A549 treated with DMSO at 1 μM for 4 hours (cell line): ENCODE data around the gene UNC93A. TPM values are rescaled to one million over a fixed set of nuclear protein-coding genes. Genes with fewer than 3 reads are reported as not detected.

ENCODE experiments used
- total RNA-seq: library from RNA; stranded (reverse); fragments of 200-300 nt; extraction: Qiagen RNA extraction; gene quantifications from 5 replicates; pipeline ENCODE4 v1.2.3, GENCODE V29; 2022; ENCODE audit warnings: low read depth

UNC93A gene
- total RNA-seq: not detected in 5 replicates

GRCh38 chr6:167290786-167291622 lies at the start of gene UNC93A:
TSS of gene UNC93A (plus strand) at chr6:167291315. CDS start at chr6:167291490, 175 bp downstream.

Other genes starting within 250 kb of the UNC93A start
- 0.03 to 0.09 TPM in 2 of 5 replicates, not detected in the others for gene CCR6, start 168.2 kb upstream of the UNC93A start, total RNA-seq
- gene GPR31, start 133.3 kb upstream of the UNC93A start, total RNA-seq: not detected in 5 replicates
- not detected in 5 replicates for gene TTLL2, start 33.8 kb downstream of the UNC93A start, total RNA-seq